Mesendoderm (in vitro differentiated cells): ENCODE data around the gene STPG3.

Experiments used
- DNase-seq: peaks from one replicate; pipeline ENCODE4 v3.0.0; 2013
- H2AK5ac ChIP-seq: 2 replicates; pipeline ENCODE4 v1.6.1; 2013; ENCODE audit warnings: low read length, inconsistent platforms
- H2BK120ac ChIP-seq: 2 replicates; pipeline ENCODE4 v1.6.1; 2013; ENCODE audit warnings: low read depth, mild to moderate bottlenecking, low read length, moderate library complexity, mixed read lengths
- H2BK15ac ChIP-seq: replicated peaks from 2 replicates; pipeline ENCODE4 v1.6.1; 2013; ENCODE audit warnings: low read depth, mild to moderate bottlenecking, moderate library complexity
- H2BK5ac ChIP-seq: 2 replicates; pipeline ENCODE4 v1.6.1; 2013; ENCODE audit warnings: low read length, inconsistent platforms
- H3K18ac ChIP-seq: 2 replicates; pipeline ENCODE4 v1.6.1; 2013; ENCODE audit warnings: mild to moderate bottlenecking, low read length, mixed read lengths
- H3K23ac ChIP-seq: one replicate; pipeline ENCODE4 v1.6.1; 2013; ENCODE audit warnings: low read length
- H3K27ac ChIP-seq: 2 replicates; pipeline ENCODE4 v1.5.1; 2013; ENCODE audit warnings: low read depth, mild to moderate bottlenecking, inconsistent platforms, low read length, moderate library complexity
- H3K27me3 ChIP-seq: 2 replicates; pipeline ENCODE4 v1.6.1; 2013; ENCODE audit warnings: low read length, control low read depth, mild to moderate bottlenecking, inconsistent platforms; ENCODE audit not compliant: insufficient read depth, poor library complexity
- H3K36me3 ChIP-seq: 2 replicates; pipeline ENCODE4 v1.6.1; 2013; ENCODE audit warnings: low read length, inconsistent platforms; ENCODE audit not compliant: control insufficient read depth, insufficient read depth
- H3K4ac ChIP-seq: one replicate; pipeline ENCODE4 v1.6.1; 2013; ENCODE audit warnings: low read depth, mild to moderate bottlenecking, low read length, moderate library complexity
- H3K4me1 ChIP-seq: 2 replicates; pipeline ENCODE4 v1.6.1; 2013; ENCODE audit warnings: low read depth, low read length, inconsistent platforms; ENCODE audit not compliant: control insufficient read depth
- H3K4me2 ChIP-seq: 2 replicates; pipeline ENCODE4 v1.6.1; 2013; ENCODE audit warnings: low read length
- H3K4me3 ChIP-seq: 2 replicates; pipeline ENCODE4 v1.5.1; 2013; ENCODE audit warnings: mild to moderate bottlenecking, low read length
- H3K56ac ChIP-seq: one replicate; pipeline ENCODE4 v1.6.1; 2013; ENCODE audit warnings: low read length
- H3K79me1 ChIP-seq: 2 replicates; pipeline ENCODE4 v1.6.1; 2013; ENCODE audit warnings: low read length, inconsistent platforms
- H3K79me2 ChIP-seq: 2 replicates; pipeline ENCODE4 v1.6.1; 2013; ENCODE audit warnings: mild to moderate bottlenecking, low read length; ENCODE audit not compliant: control insufficient read depth, insufficient read depth
- H3K9ac ChIP-seq: 2 replicates; pipeline ENCODE4 v1.6.1; 2013; ENCODE audit warnings: low read length, inconsistent platforms
- H4K5ac ChIP-seq: one replicate; pipeline ENCODE4 v1.6.1; 2013; ENCODE audit warnings: low read length
- H4K8ac ChIP-seq: one replicate; pipeline ENCODE4 v1.6.1; 2013; ENCODE audit warnings: low read depth, mild to moderate bottlenecking, control low read depth, low read length, moderate library complexity
- WGBS: extraction: QIAGEN DNeasy Blood & Tissue Kit; methylation state at CpG from one replicate; pipeline ENCODE4 v1.1.7; 2013; ENCODE audit warnings: low lambda C conversion rate, missing lambda C conversion rate; ENCODE audit not compliant: insufficient coverage; ENCODE audit errors: extremely low coverage; 5-methylcytosine and 5-hydroxymethylcytosine counted together

Gene STPG3

GRCh38 chr9:137232101-137232500, 19.0 kb upstream of the STPG3 start:
- H3K36me3 ChIP-seq: no peaks in the 10 kb centered on the region
- H3K4me1 ChIP-seq: peaks cover 2% of the 10 kb centered on the region
- no peaks in the 10 kb centered on the region for H3K79me2 ChIP-seq
- no peak overlapping the region for H3K27ac ChIP-seq
- no peak overlapping the region for H2BK120ac ChIP-seq
- no peak overlapping the region for H3K4ac ChIP-seq
- no peak overlapping the region for H2BK15ac ChIP-seq
- H3K18ac ChIP-seq: no peak overlapping the region
- H3K4me2 ChIP-seq: no peak overlapping the region
- no peak overlapping the region for H2AK5ac ChIP-seq
- no peak overlapping the region for H3K4me3 ChIP-seq
- WGBS: no CpG with 5 or more reads among the region's 10 CpGs
- H4K8ac ChIP-seq: no peak overlapping the region
- no peak overlapping the region for H3K9ac ChIP-seq
- no peaks in the 10 kb centered on the region for H3K27me3 ChIP-seq
- H3K79me1 ChIP-seq: no peaks in the 10 kb centered on the region
- no peak overlapping the region for H3K23ac ChIP-seq
- no peak for DNase-seq
- H2BK5ac ChIP-seq: no peak overlapping the region
- H3K56ac ChIP-seq: no peak overlapping the region
- no peak overlapping the region for H4K5ac ChIP-seq

GRCh38 chr9:137232510-137232909, 18.6 kb upstream of the STPG3 start:
- Histone ChIP-seq H4K8ac (no peak overlapping the region), H2BK15ac (no peak overlapping the region), H3K4me2 (no peak overlapping the region), H3K36me3 (no peaks in the 10 kb centered on the region), H3K56ac (no peak overlapping the region), H3K27me3 (no peaks in the 10 kb centered on the region), H4K5ac (no peak overlapping the region), H3K79me2 (no peaks in the 10 kb centered on the region), H3K9ac (no peak overlapping the region), H2BK5ac (no peak overlapping the region), H3K4me3 (no peak overlapping the region), H2BK120ac (no peak overlapping the region), H2AK5ac (no peak overlapping the region), H3K79me1 (no peaks in the 10 kb centered on the region), H3K23ac (no peak overlapping the region), H3K27ac (no peak overlapping the region), H3K18ac (no peak overlapping the region), H3K4ac (no peak overlapping the region), H3K4me1 (peaks cover 2% of the 10 kb centered on the region)
- no CpG with 5 or more reads among the region's 24 CpGs for WGBS
- DNase-seq: no peak

GRCh38 chr9:137233143-137233980, 17.7 kb upstream of the STPG3 start:
- H3K9ac ChIP-seq: no peak overlapping the region
- H3K36me3 ChIP-seq: no peaks in the 10 kb centered on the region
- no peak overlapping the region for H4K5ac ChIP-seq
- no peak for DNase-seq
- H3K4me1 ChIP-seq: peaks cover 2% of the 10 kb centered on the region
- no peak overlapping the region for H2AK5ac ChIP-seq
- no peak overlapping the region for H3K4me2 ChIP-seq
- H2BK15ac ChIP-seq: no peak overlapping the region
- H3K23ac ChIP-seq: no peak overlapping the region
- H3K27me3 ChIP-seq: no peaks in the 10 kb centered on the region
- H3K79me2 ChIP-seq: no peaks in the 10 kb centered on the region
- no peak overlapping the region for H2BK120ac ChIP-seq
- no CpG with 5 or more reads among the region's 40 CpGs for WGBS
- H3K4ac ChIP-seq: no peak overlapping the region
- H4K8ac ChIP-seq: no peak overlapping the region
- no peak overlapping the region for H3K27ac ChIP-seq
- no peak overlapping the region for H3K4me3 ChIP-seq
- no peak overlapping the region for H3K18ac ChIP-seq
- H3K56ac ChIP-seq: no peak overlapping the region
- peaks cover 1% of the 10 kb centered on the region for H3K79me1 ChIP-seq
- H2BK5ac ChIP-seq: no peak overlapping the region

- H3K4me2 ChIP-seq: no peak overlapping the region
- no peak overlapping the region for H3K23ac ChIP-seq
- no peaks in the 10 kb centered on the region for H3K27me3 ChIP-seq
- H4K5ac ChIP-seq: no peak overlapping the region
- H3K18ac ChIP-seq: no peak overlapping the region
- no peak overlapping the region for H3K4me3 ChIP-seq
- no peak overlapping the region for H4K8ac ChIP-seq
- H3K4me1 ChIP-seq: peaks cover 2% of the 10 kb centered on the region
- H2BK120ac ChIP-seq: no peak overlapping the region
- H3K27ac ChIP-seq: no peak overlapping the region
- H3K79me1 ChIP-seq: peaks cover 6% of the 10 kb centered on the region
- no peak overlapping the region for H3K9ac ChIP-seq
- H3K4ac ChIP-seq: no peak overlapping the region
- DNase-seq: no peak
- H2BK5ac ChIP-seq: no peak overlapping the region
- H3K56ac ChIP-seq: no peak overlapping the region
- H2AK5ac ChIP-seq: no peak overlapping the region
- H3K36me3 ChIP-seq: no peaks in the 10 kb centered on the region
- H3K79me2 ChIP-seq: peaks cover 3% of the 10 kb centered on the region
- H2BK15ac ChIP-seq: no peak overlapping the region
- no CpG with 5 or more reads among the region's 40 CpGs for WGBS
These were observed 16.9 kb upstream of the STPG3 start for GRCh38 chr9:137234055-137234697.

GRCh38 chr9:137234758-137235423, 16.2 kb upstream of the STPG3 start:
- H3K36me3 ChIP-seq: no peaks in the 10 kb centered on the region
- peaks cover 6% of the 10 kb centered on the region for H3K79me1 ChIP-seq
- no peaks in the 10 kb centered on the region for H3K27me3 ChIP-seq
- H3K4me1 ChIP-seq: peaks cover 2% of the 10 kb centered on the region
- DNase-seq: no peak
- no peak overlapping the region for H3K23ac ChIP-seq
- WGBS: no CpG with 5 or more reads among the region's 18 CpGs
- H3K4me2 ChIP-seq: no peak overlapping the region
- no peak overlapping the region for H2BK5ac ChIP-seq
- peaks cover 3% of the 10 kb centered on the region for H3K79me2 ChIP-seq
- no peak overlapping the region for H4K8ac ChIP-seq
- H3K27ac ChIP-seq: no peak overlapping the region
- H3K4me3 ChIP-seq: no peak overlapping the region
- no peak overlapping the region for H2BK120ac ChIP-seq
- H3K4ac ChIP-seq: no peak overlapping the region
- no peak overlapping the region for H3K9ac ChIP-seq
- no peak overlapping the region for H3K18ac ChIP-seq
- no peak overlapping the region for H3K56ac ChIP-seq
- H2BK15ac ChIP-seq: no peak overlapping the region
- H4K5ac ChIP-seq: no peak overlapping the region
- no peak overlapping the region for H2AK5ac ChIP-seq
